K562 (cell line): ENCODE measurements around the gene OTOG. TPM values are rescaled to one million over a fixed set of nuclear protein-coding genes. Genes with fewer than 3 reads are reported as not detected.

Experiments
- COPS2 ChIP-seq: fragments of 450-650 bp; conservative IDR thresholded peaks from 2 replicates; pipeline ENCODE4 v1.6.1; 2016; ENCODE audit warnings: mild to moderate bottlenecking, moderate library complexity
- GATAD2A ChIP-seq: fragments of 450-650 bp; IDR thresholded peaks from 2 replicates; pipeline ENCODE4 v1.6.1; 2017
- HIVEP1 ChIP-seq: fragments of 250-450 bp; sonication (Bioruptor Pico); IDR thresholded peaks from 2 replicates; pipeline ENCODE4 v1.4.0; 2020; ENCODE audit warnings: mild to moderate bottlenecking
- PHB2 ChIP-seq: fragments of 450-650 bp; IDR thresholded peaks from 2 replicates; pipeline ENCODE4 v1.6.1; 2017; ENCODE audit warnings: low read depth
- PHF8 ChIP-seq: fragments of 200-600 bp; sonication (generic); IDR thresholded peaks from 2 replicates; pipeline ENCODE4 v1.6.1; 2012; ENCODE audit warnings: mixed run types, mild to moderate bottlenecking, inconsistent platforms, low read length, moderate library complexity, borderline replicate concordance
- RBFOX2 ChIP-seq: fragments of 200-400 bp; formaldehyde crosslinking; IDR thresholded peaks from 2 replicates; pipeline ENCODE4 v1.6.1; 2017; ENCODE audit warnings: low read depth, mild to moderate bottlenecking, low read length, moderate library complexity
- ZBTB1 ChIP-seq: sonication (generic); formaldehyde crosslinking; IDR thresholded peaks from 2 replicates; pipeline ENCODE4 v1.8.1; 2023; ENCODE audit warnings: missing genetic modification reagents, low read depth, mild to moderate bottlenecking, borderline replicate concordance
- ZNF324 ChIP-seq: fragments of 250-450 bp; sonication (Bioruptor Pico); IDR thresholded peaks from 2 replicates; pipeline ENCODE4 v1.4.0; 2020; ENCODE audit warnings: mild to moderate bottlenecking
- polyA plus RNA-seq, 8 experiments: library from polyadenylated mRNA; depleted of rRNA in 4 of 8; stranded (reverse) in 5 of 8; unstranded in 3 of 8; fragments of >200 nt; fragmentation: Nextera tagmentation in 2 of 8; fragmentation: Illumina TruSeq in 1 of 8; extraction: Ambion mirVana in 2 of 8; extraction: Trizol in 1 of 8; gene quantifications; 2 replicates each; pipeline versions ENCODE4 v1.2.1 to v1.2.3, GENCODE V29; 2011 to 2014; ENCODE audit warnings: inconsistent platforms in 1 of 8, missing spikeins in 1 of 8
- total RNA-seq, 7 experiments: library from RNA; depleted of rRNA in 6 of 7; stranded (reverse); fragments of >200 nt in 6 of 7; fragmentation: Illumina TruSeq in 2 of 7; extraction: Trizol in 2 of 7; gene quantifications; 2 replicates each; pipeline versions ENCODE4 v1.2.1 to v1.2.3, GENCODE V29; 2011 to 2021; ENCODE audit warnings: low replicate concordance in 1 of 7
- TF ChIP-seq, protein P1 (sequence below): fragments of 450-650 bp; IDR thresholded peaks from 2 replicates; pipeline ENCODE4 v1.7.1; 2018; ENCODE audit warnings: mild to moderate bottlenecking, low read depth; ENCODE audit not compliant: partially characterized antibody

OTOG gene
- total and polyA plus RNA-seq, 9 of the 15 experiments (the other 6 are each of a cell fraction or from before 2014, with no cell fraction given) = not detected

- TF ChIP-seq, protein P1, sequence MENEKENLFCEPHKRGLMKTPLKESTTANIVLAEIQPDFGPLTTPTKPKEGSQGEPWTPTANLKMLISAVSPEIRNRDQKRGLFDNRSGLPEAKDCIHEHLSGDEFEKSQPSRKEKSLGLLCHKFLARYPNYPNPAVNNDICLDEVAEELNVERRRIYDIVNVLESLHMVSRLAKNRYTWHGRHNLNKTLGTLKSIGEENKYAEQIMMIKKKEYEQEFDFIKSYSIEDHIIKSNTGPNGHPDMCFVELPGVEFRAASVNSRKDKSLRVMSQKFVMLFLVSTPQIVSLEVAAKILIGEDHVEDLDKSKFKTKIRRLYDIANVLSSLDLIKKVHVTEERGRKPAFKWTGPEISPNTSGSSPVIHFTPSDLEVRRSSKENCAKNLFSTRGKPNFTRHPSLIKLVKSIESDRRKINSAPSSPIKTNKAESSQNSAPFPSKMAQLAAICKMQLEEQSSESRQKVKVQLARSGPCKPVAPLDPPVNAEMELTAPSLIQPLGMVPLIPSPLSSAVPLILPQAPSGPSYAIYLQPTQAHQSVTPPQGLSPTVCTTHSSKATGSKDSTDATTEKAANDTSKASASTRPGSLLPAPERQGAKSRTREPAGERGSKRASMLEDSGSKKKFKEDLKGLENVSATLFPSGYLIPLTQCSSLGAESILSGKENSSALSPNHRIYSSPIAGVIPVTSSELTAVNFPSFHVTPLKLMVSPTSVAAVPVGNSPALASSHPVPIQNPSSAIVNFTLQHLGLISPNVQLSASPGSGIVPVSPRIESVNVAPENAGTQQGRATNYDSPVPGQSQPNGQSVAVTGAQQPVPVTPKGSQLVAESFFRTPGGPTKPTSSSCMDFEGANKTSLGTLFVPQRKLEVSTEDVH = no peak
- TF ChIP-seq ZBTB1 (CRISPR knock-in tag) (no peak), PHF8 (no peak), PHB2 (no peak), ZNF324 (CRISPR knock-in tag) (no peak), RBFOX2 (no peak), HIVEP1 (CRISPR knock-in tag) (no peak), GATAD2A (no peak), COPS2 (no peak)
These were observed 53.5 kb downstream of the OTOG start (continued) for GRCh38 chr11:17600316-17601255.
